ENCODE measurements around the gene FGD5.

Gene FGD5

GRCh38 chr3:14789640-14790285 lies 29.0 kb upstream of the FGD5 start:
- no peak for DNase-seq (ENCODE audit: low read depth)

GRCh38 chr3:14791343-14791945 lies 27.3 kb upstream of the FGD5 start:
- no peak for DNase-seq (ENCODE audit: low read depth)

- no peak for DNase-seq (ENCODE audit: low read depth)
These were observed 26.1 kb upstream of the FGD5 start for GRCh38 chr3:14792691-14793121.

- DNase-seq (ENCODE audit: low read depth): no peak
These were observed 25.5 kb upstream of the FGD5 start for GRCh38 chr3:14793126-14793857.

- DNase-seq (ENCODE audit: low read depth): no peak
These were observed 24.9 kb upstream of the FGD5 start for GRCh38 chr3:14793858-14794234.

- DNase-seq (ENCODE audit: low read depth): no peak
These were observed 24.3 kb upstream of the FGD5 start for GRCh38 chr3:14794435-14794834.

GRCh38 chr3:14795996-14796395 lies 22.8 kb upstream of the FGD5 start:
- no peak for DNase-seq (ENCODE audit: low read depth)

- DNase-seq (ENCODE audit: low read depth): no peak
These were observed 22.2 kb upstream of the FGD5 start for GRCh38 chr3:14796403-14797077.

GRCh38 chr3:14797731-14798130 lies 21.0 kb upstream of the FGD5 start:
- no peak for DNase-seq (ENCODE audit: low read depth)

GRCh38 chr3:14798231-14798630 lies 20.5 kb upstream of the FGD5 start:
- no peak for DNase-seq (ENCODE audit: low read depth)

- no peak for DNase-seq (ENCODE audit: low read depth)
These were observed 19.6 kb upstream of the FGD5 start for GRCh38 chr3:14799146-14799545.

GRCh38 chr3:14801031-14801430 lies 17.7 kb upstream of the FGD5 start:
- no peak for DNase-seq (ENCODE audit: low read depth)

- no peak for DNase-seq (ENCODE audit: low read depth)
These were observed 16.9 kb upstream of the FGD5 start for GRCh38 chr3:14801668-14802380.

GRCh38 chr3:14802381-14802731 lies 16.4 kb upstream of the FGD5 start:
- DNase-seq (ENCODE audit: low read depth): no peak

- DNase-seq (ENCODE audit: low read depth): no peak
These were observed 15.4 kb upstream of the FGD5 start for GRCh38 chr3:14803101-14803980.

GRCh38 chr3:14803981-14804834 lies 14.6 kb upstream of the FGD5 start:
- no peak for DNase-seq (ENCODE audit: low read depth)

GRCh38 chr3:14804835-14805780 lies 13.7 kb upstream of the FGD5 start:
- no peak for DNase-seq (ENCODE audit: low read depth)

- no peak for DNase-seq (ENCODE audit: low read depth)
These were observed 12.7 kb upstream of the FGD5 start for GRCh38 chr3:14805961-14806537.
